HepG2 (cell line): ENCODE data around the gene BANP. TPM values are rescaled to one million over a fixed set of nuclear protein-coding genes. Genes with fewer than 3 reads are reported as not detected.
"Not testable (repeated sequence)": the region's sequence is repeated elsewhere in the genome, so short reads cannot be mapped to it uniquely, and the experiment has no call there.

Source experiments
- ATAC-seq: fragments of 200-7000 bp; cut with Tn5 transposase; 3 replicates; pipeline ENCODE4 v1.9.1; 2020; ENCODE audit warnings: mild to moderate bottlenecking, moderate library complexity
- BruUV-seq: library from RNA; stranded (reverse); fragments of 400-500 nt; replicated peaks from 2 replicates; lab custom pipeline; 2021; lab: Mats Ljungman, UMichigan
- CTCF ChIA-PET: fragments of 300-600 bp; formaldehyde crosslinking; extraction: SDS; loops from one replicate; lab custom pipeline; 2021; ENCODE audit warnings: low total read pairs, inconsistent platforms, low intra/inter-chr PET ratio; lab: Yijun Ruan, JAX
- POLR2A ChIA-PET: fragments of 350-600 bp; sonication (Branson Sonifier 250); formaldehyde crosslinking; loops from one replicate; lab custom pipeline; 2020; ENCODE audit warnings: antibody characterized with exemption, inconsistent platforms; lab: Yijun Ruan, JAX
- DNase-seq: peaks from one replicate; pipeline ENCODE4 v3.0.0-alpha.2; 2015; ENCODE audit warnings: low spot score
- FAIRE-seq: peaks from 3 replicates; lab custom pipeline; 2011; peaks lifted over from hg19 to GRCh38; lab: Jason Lieb, UNC
- H2AFZ ChIP-seq: one replicate; pipeline ENCODE4 v1.6.1; 2011; ENCODE audit warnings: low read length, inconsistent platforms
- H3K27ac ChIP-seq: fragments of 300-600 bp; 3 replicates; pipeline ENCODE4 v1.8.0; 2011; ENCODE audit warnings: mixed run types, mild to moderate bottlenecking, mixed read lengths, low read length, inconsistent platforms; ENCODE audit not compliant: insufficient read depth; ENCODE audit errors: extremely low read length
- H3K27me3 ChIP-seq, 2 experiments: fragments of 200-600 bp in 1 of 2; 2 replicates in 1 of 2; 3 replicates in 1 of 2; pipeline versions ENCODE4 v1.6.0 to v1.8.0; 2011; ENCODE audit warnings: low read length in 2 of 2, mild to moderate bottlenecking in 2 of 2, moderate library complexity in 2 of 2, inconsistent platforms in 1 of 2; ENCODE audit not compliant: insufficient read depth in 2 of 2, control insufficient read depth in 1 of 2
- H3K36me3 ChIP-seq, 2 experiments: fragments of 200-600 bp in 1 of 2; replicated peaks in 1 of 2; 2 replicates in 1 of 2; 3 replicates in 1 of 2; pipeline versions ENCODE4 v1.5.1 to v1.8.0; 2011; ENCODE audit warnings: low read length in 2 of 2, inconsistent platforms in 1 of 2; ENCODE audit not compliant: insufficient read depth in 2 of 2, control insufficient read depth in 1 of 2
- H3K4me1 ChIP-seq: 2 replicates; pipeline ENCODE4 v1.5.1; 2012; ENCODE audit warnings: low read length, inconsistent platforms; ENCODE audit not compliant: insufficient read depth
- H3K4me2 ChIP-seq: 2 replicates; pipeline ENCODE4 v1.6.0; 2011; ENCODE audit warnings: low read depth, low read length, inconsistent platforms
- H3K4me3 ChIP-seq, 3 experiments: fragments of 200-600 bp in 1 of 3; sonication (generic), shearing (Covaris generic) in 1 of 3; replicated peaks in 1 of 3; 2 replicates each; pipeline ENCODE4 v1.5.1; 2011 to 2016; ENCODE audit warnings: low read length in 3 of 3, inconsistent platforms in 2 of 3, low read depth in 2 of 3, mild to moderate bottlenecking in 2 of 3, control low read depth in 1 of 3, mixed read lengths in 1 of 3; ENCODE audit not compliant: insufficient read depth in 1 of 3
- H3K79me2 ChIP-seq: one replicate; pipeline ENCODE4 v1.6.1; 2011; ENCODE audit warnings: low read length, inconsistent platforms; ENCODE audit not compliant: insufficient read depth
- H3K9ac ChIP-seq: 2 replicates; pipeline ENCODE4 v1.6.0; 2011; ENCODE audit warnings: mild to moderate bottlenecking, low read depth, low read length, inconsistent platforms; ENCODE audit not compliant: insufficient read depth
- H3K9me3 ChIP-seq: 2 replicates; pipeline ENCODE4 v1.5.1; 2012; ENCODE audit warnings: mild to moderate bottlenecking, low read length
- H4K20me1 ChIP-seq: 2 replicates; pipeline ENCODE4 v1.6.0; 2011; ENCODE audit warnings: inconsistent platforms, mild to moderate bottlenecking, low read length, moderate library complexity; ENCODE audit not compliant: insufficient read depth
- WGBS: methylation state at CpG from one replicate; pipeline ENCODE4 v1.1.6; 2017; ENCODE audit warnings: low lambda C conversion rate; 5-methylcytosine and 5-hydroxymethylcytosine counted together
- in situ Hi-C: cut with HindIII; loops from 2 replicates; pipeline ENCODE4 v1.10.0; 2017; ENCODE audit warnings: low pct_unique_long_range_greater_than_20kb; ENCODE audit not compliant: extremely low pct_ligation_motif_present
- intact Hi-C: fragments of 100-400 bp; cut with micrococcal nuclease; formaldehyde crosslinking; loops from one replicate; pipeline ENCODE4 v1.10.0; 2022; ENCODE audit not compliant: unreplicated experiment
- polyA plus RNA-seq, 8 experiments: library from polyadenylated mRNA; depleted of rRNA in 3 of 8; stranded (reverse) in 7 of 8; unstranded in 1 of 8; fragments of >200 nt; fragmentation: Illumina TruSeq in 4 of 8; extraction: Trizol in 4 of 8; gene quantifications; 2 replicates each; pipeline versions ENCODE4 v1.2.1 to v1.2.3, GENCODE V29; 2011 to 2016; ENCODE audit warnings: low read depth in 4 of 8, missing spikeins in 1 of 8, mixed read lengths in 1 of 8; ENCODE audit not compliant: insufficient read depth in 1 of 8
- total RNA-seq, 5 experiments: library from RNA; depleted of rRNA; stranded (reverse); fragments of >200 nt; fragmentation: Illumina TruSeq; extraction: Trizol; gene quantifications; 2 replicates each; pipeline ENCODE4 v1.2.3, GENCODE V29; 2016; ENCODE audit warnings: low read depth in 1 of 5

BANP gene
- total and polyA plus RNA-seq, 2 of the 13 experiments (the other 11 are each of a cell fraction or from before 2014, with no cell fraction given): 20.2 to 23.8 TPM

DNA sequence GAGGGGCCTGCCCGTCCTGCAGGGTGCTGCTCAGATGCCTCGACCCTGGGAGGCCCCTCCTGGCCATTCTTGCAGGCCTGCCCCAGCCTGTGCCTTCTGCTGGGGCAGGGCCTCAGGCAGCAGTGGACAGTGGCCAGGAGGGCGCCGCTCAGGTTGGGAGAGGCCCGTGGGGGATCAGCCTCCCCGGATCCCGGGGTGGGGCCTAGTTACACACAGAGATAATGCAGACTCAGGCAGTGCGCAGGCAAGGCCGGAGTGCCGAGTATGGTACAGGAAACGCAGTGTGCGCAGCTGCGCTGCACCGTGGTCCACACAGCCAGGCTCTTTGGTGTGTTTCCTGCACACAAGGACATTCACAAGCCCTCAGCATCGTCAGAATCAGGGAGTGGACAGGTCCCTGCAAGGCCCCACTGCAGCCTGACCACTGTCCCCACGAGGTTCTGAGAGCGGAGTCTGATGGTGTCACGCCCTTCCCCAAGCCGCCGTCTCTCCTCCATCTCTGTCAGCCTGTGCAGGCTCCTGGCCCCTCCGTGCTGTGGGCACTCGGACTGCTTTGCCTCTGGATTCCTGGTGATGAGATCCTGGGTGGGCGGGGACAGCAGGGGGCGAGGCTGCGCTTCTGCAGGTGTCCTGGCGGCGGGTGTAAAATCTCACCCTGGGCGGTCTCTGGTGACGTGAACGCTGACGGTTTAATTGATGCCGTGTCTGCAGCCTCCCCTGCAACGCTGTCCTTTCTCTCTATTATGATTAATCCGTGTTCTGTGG is 141.7 kb downstream of the BANP start:
- in situ Hi-C loops: not testable (repeated sequence)

GRCh38 chr16:88093556-88094252 is 142.5 kb downstream of the BANP start:
- H3K9ac ChIP-seq, ATAC-seq, POLR2A ChIA-PET, DNase-seq, H2AFZ ChIP-seq, H3K27ac ChIP-seq, intact Hi-C loops, H4K20me1 ChIP-seq, H3K4me1 ChIP-seq, H3K4me2 ChIP-seq, FAIRE-seq, H3K27me3 ChIP-seq, BruUV-seq, H3K79me2 ChIP-seq, in situ Hi-C loops, H3K4me3 ChIP-seq, H3K36me3 ChIP-seq, CTCF ChIA-PET: not testable (repeated sequence)
- WGBS: 41% methylated on average over 17 of the region's 25 CpGs
- peaks cover 16% of the 10 kb centered on the region for H3K9me3 ChIP-seq

More for the DNA sequence above, 141.7 kb downstream of the BANP start:
- DNase-seq, H3K79me2 ChIP-seq, H3K4me1 ChIP-seq, H3K27ac ChIP-seq, intact Hi-C loops, CTCF ChIA-PET, POLR2A ChIA-PET, H3K9ac ChIP-seq, H4K20me1 ChIP-seq, H3K36me3 ChIP-seq, H3K4me2 ChIP-seq, FAIRE-seq, H3K27me3 ChIP-seq, H2AFZ ChIP-seq, H3K4me3 ChIP-seq, BruUV-seq: not testable (repeated sequence)
- H3K9me3 ChIP-seq: peaks cover 16% of the 10 kb centered on the region
- ATAC-seq: peak; percentile 7; the same call in 2 of the 3 replicates
- 63% methylated on average over 14 of the region's 34 CpGs for WGBS

- H3K4me2 ChIP-seq, H3K9ac ChIP-seq, POLR2A ChIA-PET, FAIRE-seq, H3K27me3 ChIP-seq, DNase-seq, BruUV-seq, H3K79me2 ChIP-seq, H3K27ac ChIP-seq, H4K20me1 ChIP-seq, CTCF ChIA-PET, H3K4me3 ChIP-seq, intact Hi-C loops, H2AFZ ChIP-seq, in situ Hi-C loops, ATAC-seq, H3K4me1 ChIP-seq, H3K36me3 ChIP-seq: not testable (repeated sequence)
- WGBS: 66% methylated on average over 17 of the region's 17 CpGs
- H3K9me3 ChIP-seq: peaks cover 16% of the 10 kb centered on the region
Measured at GRCh38 chr16:88094253-88094575, 143.0 kb downstream of the BANP start.
